Coronary artery (tissue), 2 donors: Measurements from ENCODE around the gene PTPRM.

ENCODE experiments used
- DNase-seq: peaks from one replicate; pipeline ENCODE4 v3.0.0-alpha.2; 2017; ENCODE audit warnings: low spot score
- H3K27ac ChIP-seq, 2 donors: fragments of 200-600 bp; sonication (generic); one replicate each; pipeline ENCODE4 v1.5.1; 2016 to 2019
- H3K4me3 ChIP-seq: fragments of 200-600 bp; sonication (generic); 2 replicates; pipeline ENCODE4 v1.5.1; 2016; ENCODE audit warnings: mild to moderate bottlenecking, moderate library complexity
- TF ChIP-seq, protein P1 (sequence below): fragments of 200-600 bp; sonication (generic); IDR thresholded peaks from one replicate; pipeline ENCODE4 v1.5.1; 2019; ENCODE audit warnings: antibody characterized with exemption

PTPRM gene

DNA sequence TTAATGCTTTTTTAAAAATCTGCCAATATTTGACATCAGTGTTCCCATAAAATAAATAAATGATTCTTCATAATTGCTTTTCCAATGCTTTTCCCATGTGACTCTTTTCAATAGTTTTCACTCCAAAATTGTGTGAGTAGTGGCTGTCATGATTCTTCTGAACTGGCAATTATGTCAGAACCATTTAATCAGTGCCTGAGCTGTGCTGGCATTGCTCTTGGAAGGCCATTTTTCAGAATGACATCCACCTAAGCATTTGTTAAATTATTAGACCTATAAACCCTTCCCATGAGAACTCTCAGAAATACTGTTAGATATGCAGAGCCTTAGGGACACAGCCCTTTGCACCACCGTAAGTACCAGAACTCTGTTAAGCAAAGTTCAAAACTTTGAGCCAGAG lies 707.3 kb downstream of the PTPRM start:
- TF ChIP-seq, protein P1, sequence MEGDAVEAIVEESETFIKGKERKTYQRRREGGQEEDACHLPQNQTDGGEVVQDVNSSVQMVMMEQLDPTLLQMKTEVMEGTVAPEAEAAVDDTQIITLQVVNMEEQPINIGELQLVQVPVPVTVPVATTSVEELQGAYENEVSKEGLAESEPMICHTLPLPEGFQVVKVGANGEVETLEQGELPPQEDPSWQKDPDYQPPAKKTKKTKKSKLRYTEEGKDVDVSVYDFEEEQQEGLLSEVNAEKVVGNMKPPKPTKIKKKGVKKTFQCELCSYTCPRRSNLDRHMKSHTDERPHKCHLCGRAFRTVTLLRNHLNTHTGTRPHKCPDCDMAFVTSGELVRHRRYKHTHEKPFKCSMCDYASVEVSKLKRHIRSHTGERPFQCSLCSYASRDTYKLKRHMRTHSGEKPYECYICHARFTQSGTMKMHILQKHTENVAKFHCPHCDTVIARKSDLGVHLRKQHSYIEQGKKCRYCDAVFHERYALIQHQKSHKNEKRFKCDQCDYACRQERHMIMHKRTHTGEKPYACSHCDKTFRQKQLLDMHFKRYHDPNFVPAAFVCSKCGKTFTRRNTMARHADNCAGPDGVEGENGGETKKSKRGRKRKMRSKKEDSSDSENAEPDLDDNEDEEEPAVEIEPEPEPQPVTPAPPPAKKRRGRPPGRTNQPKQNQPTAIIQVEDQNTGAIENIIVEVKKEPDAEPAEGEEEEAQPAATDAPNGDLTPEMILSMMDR, result no peak
- DNase-seq, result no peak
- Histone ChIP-seq H3K4me3 (no peak overlapping the region), H3K27ac (no peak overlapping the region)

DNA sequence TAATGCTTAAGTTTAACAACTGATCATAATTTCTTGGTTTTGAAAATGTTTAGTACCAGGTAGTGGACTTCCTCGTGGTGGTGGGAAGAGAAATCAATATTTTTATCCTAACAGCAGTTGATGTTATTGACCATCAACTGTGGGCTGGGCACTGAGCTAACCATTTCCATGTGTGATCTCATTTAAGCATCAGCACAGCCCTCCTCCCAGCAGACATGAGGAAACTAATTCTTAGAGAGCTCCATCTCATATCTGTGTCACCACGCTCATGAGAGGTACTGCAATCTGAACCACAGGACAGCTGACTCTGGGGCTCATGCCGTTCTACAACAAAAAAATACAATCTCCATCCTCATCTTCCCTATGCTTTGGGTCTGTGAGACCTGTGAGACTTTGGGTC lies 709.3 kb downstream of the PTPRM start:
- no peak overlapping the region for H3K27ac ChIP-seq
- no peak overlapping the region for H3K4me3 ChIP-seq
- DNase-seq, result no peak
- TF ChIP-seq, protein P1, result no peak

DNA sequence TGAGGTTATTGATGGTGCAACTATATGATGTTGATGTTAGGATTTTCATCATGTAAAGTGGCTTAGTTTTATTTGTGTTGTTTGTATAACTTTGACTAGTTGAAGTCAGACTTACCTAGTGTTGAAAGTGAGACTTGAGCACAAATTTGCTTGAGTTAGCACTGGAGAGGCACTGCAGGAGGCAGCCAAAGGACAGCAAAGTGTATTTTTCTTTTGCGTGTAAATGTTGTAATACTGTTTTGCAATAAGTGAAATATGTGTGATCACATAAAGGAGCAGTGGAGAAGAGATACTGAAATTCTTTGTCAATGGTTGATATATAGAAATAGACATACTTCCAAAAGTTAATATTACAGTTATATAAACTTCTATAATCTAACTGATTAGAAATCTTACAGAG lies 710.2 kb downstream of the PTPRM start:
- H3K27ac ChIP-seq, result no peak overlapping the region
- no peak for DNase-seq
- H3K4me3 ChIP-seq, result no peak overlapping the region
- TF ChIP-seq, protein P1, result no peak

DNA sequence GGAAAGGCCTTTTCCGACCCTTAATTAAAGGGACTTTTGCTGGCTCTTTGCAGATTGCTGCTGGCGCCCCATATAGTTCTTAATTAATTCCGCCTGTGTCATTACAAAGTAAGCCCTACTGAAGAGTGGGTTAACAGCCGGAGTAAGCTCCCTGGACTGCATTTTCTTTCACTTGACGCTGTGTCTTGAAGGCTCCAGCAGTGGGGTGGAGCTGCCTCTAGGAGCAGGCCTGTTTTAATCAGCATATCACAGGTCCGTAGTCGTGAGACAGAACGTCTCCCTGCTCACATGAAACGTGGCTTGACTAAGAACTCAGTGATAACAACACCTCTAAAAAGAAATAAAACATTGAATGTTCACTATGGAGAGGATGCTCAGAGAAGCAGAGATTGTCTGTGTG lies 712.2 kb downstream of the PTPRM start:
- no peak overlapping the region for H3K27ac ChIP-seq
- TF ChIP-seq, protein P1, result no peak
- H3K4me3 ChIP-seq, result no peak overlapping the region
- DNase-seq, result no peak

DNA sequence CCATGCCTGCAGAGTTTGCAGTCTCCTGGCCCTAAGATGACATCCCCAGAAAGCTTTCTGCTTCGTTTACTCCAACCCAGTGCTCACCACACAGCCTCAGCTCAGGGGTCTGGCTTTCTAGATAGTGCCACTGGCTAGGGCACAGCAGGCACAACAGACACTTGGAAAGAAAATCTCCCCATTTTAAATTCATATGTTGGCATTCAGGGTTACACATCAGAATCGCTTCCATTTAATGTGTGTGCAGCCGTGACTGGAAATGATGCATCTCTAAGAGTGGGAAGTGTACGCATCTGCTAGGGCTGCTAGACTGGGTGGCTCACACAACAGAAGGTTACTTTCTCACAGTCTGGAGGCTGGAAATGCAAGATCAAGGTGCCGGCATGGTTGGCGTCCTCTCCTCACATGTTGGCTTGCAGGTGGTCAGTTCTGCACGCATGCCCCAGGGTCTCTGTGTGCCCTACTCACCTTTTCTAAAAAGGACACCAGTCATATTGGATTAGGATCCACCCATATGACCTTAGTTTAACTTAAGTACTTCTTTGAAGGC lies 712.7 kb downstream of the PTPRM start:
- DNase-seq, result no peak
- no peak overlapping the region for H3K4me3 ChIP-seq
- TF ChIP-seq, protein P1, result no peak
- no peak overlapping the region for H3K27ac ChIP-seq

DNA sequence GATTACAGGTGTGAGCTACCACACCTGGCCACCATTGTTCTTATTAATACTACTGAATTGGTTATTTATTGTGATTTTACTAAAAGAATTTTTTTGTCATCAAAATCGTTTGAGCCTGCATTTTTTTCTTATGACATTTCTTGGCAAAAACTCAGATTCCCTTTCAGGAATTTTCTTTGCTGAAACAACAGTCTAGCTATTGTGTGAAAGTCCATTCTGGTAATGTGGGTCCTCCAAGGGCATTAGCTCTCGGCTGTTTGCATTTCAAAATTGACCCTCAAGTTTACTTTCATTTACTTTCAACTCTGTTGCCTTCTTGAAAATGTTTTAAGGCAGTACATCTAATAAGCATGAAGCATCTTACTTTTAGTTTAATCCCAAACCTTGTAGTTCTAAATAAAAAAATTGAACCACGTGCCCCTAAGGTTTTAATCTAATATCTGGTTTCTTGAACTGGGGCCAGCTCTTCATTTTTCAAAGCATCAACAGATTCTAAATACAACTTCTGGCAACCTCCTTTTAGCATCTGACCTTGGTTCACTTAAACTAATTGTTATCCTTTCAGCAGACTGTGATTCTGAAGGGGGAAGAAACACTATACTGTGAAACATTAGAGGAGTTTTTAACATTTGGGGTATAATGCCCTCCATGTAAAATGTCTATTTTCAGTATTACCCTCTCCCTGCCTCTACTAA lies 716.9 kb downstream of the PTPRM start:
- Histone ChIP-seq H3K27ac (no peak overlapping the region), H3K4me3 (no peak overlapping the region)
- DNase-seq, result no peak
- TF ChIP-seq, protein P1, result no peak

DNA sequence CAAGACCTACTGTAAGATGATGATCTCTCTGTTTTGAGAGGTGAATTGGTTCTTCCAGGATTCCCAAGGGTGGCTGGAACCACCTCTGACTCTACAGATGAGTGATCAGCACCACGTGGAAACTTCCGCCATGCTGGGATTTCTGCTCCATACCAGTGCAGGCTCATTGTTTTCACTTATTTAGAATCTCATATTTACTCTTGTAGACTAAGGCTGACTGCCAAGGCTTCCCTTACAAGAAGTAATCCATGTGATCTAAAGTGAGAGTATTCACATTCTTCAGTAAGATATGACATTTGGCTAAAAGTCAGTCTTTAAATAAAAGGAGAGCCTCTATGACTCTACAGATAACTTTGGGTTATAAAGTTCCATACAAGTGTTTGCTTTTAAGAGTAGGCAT lies 719.2 kb downstream of the PTPRM start:
- H3K27ac ChIP-seq, result no peak overlapping the region
- DNase-seq, result no peak
- TF ChIP-seq, protein P1, result no peak

More for the DNA sequence above, 719.2 kb downstream of the PTPRM start:
- H3K4me3 ChIP-seq, result no peak overlapping the region
